ENCODE measurements around the gene MITF. TPM values are rescaled to one million over a fixed set of nuclear protein-coding genes. Genes with fewer than 3 reads are reported as not detected.
"Not testable (repeated sequence)": the region's sequence is repeated elsewhere in the genome, so short reads cannot be mapped to it uniquely, and the experiment has no call there.

The MITF gene
- total and polyA plus RNA-seq, 2 experiments from 2014 or later = 73.2 to 99.9 TPM

- H3K27me3 ChIP-seq = no peaks in the 10 kb centered on the region
- no peak overlapping the region for H3K4me3 ChIP-seq
- no peaks in the 10 kb centered on the region for H3K36me3 ChIP-seq
- peaks cover 31% of the 10 kb centered on the region for H3K4me1 ChIP-seq (ENCODE audit: low read depth)
- TF ChIP-seq CTCF (IDR thresholded peaks at IDR 0.05; ENCODE audit: low read depth, low read length) = no peak
- H3K9me3 ChIP-seq (ENCODE audit: low read depth) = no peaks in the 10 kb centered on the region
- H3K27ac ChIP-seq = no peak overlapping the region
- no peak for DNase-seq (ENCODE audit: low read depth in 1 of 2, low spot score in 1 of 2)
Observed at GRCh38 chr3:69901802-69902201, 162.5 kb downstream of the MITF start.

GRCh38 chr3:69902386-69902785, 163.1 kb downstream of the MITF start:
- DNase-seq (ENCODE audit: low read depth in 1 of 2, low spot score in 1 of 2) = no peak
- TF ChIP-seq CTCF (IDR thresholded peaks at IDR 0.05; ENCODE audit: low read depth, low read length) = no peak
- no peaks in the 10 kb centered on the region for H3K9me3 ChIP-seq (ENCODE audit: low read depth)
- H3K4me3 ChIP-seq = no peak overlapping the region
- H3K27ac ChIP-seq = no peak overlapping the region
- peaks cover 33% of the 10 kb centered on the region for H3K4me1 ChIP-seq (ENCODE audit: low read depth)
- H3K36me3 ChIP-seq = no peaks in the 10 kb centered on the region
- no peaks in the 10 kb centered on the region for H3K27me3 ChIP-seq

- no peak for DNase-seq (ENCODE audit: low read depth in 1 of 2, low spot score in 1 of 2)
- H3K27me3 ChIP-seq = no peaks in the 10 kb centered on the region
- no peak for TF ChIP-seq CTCF (IDR thresholded peaks at IDR 0.05; ENCODE audit: low read depth, low read length)
- H3K4me3 ChIP-seq = no peak overlapping the region
- H3K27ac ChIP-seq = peak overlapping the region; percentile 50
- H3K36me3 ChIP-seq = peaks cover 4% of the 10 kb centered on the region
- no peaks in the 10 kb centered on the region for H3K9me3 ChIP-seq (ENCODE audit: low read depth)
- peaks cover 30% of the 10 kb centered on the region for H3K4me1 ChIP-seq (ENCODE audit: low read depth)
Observed at GRCh38 chr3:69906351-69906966, 167.2 kb downstream of the MITF start.

- TF ChIP-seq CTCF (IDR thresholded peaks at IDR 0.05; ENCODE audit: low read depth, low read length) = no peak
- peaks cover 5% of the 10 kb centered on the region for H3K36me3 ChIP-seq
- no peak overlapping the region for H3K4me3 ChIP-seq
- H3K4me1 ChIP-seq (ENCODE audit: low read depth) = peaks cover 30% of the 10 kb centered on the region
- DNase-seq (ENCODE audit: low read depth in 1 of 2, low spot score in 1 of 2) = no peak
- H3K27me3 ChIP-seq = no peaks in the 10 kb centered on the region
- peak overlapping the region; percentile 50 for H3K27ac ChIP-seq
- H3K9me3 ChIP-seq (ENCODE audit: low read depth) = no peaks in the 10 kb centered on the region
Observed at GRCh38 chr3:69907554-69907953, 168.3 kb downstream of the MITF start.

GRCh38 chr3:69909859-69910258, 170.6 kb downstream of the MITF start:
- not testable (repeated sequence) for DNase-seq (ENCODE audit: low read depth in 1 of 2, low spot score in 1 of 2); H3K27me3 ChIP-seq; H3K9me3 ChIP-seq (ENCODE audit: low read depth); H3K4me3 ChIP-seq; H3K36me3 ChIP-seq; H3K27ac ChIP-seq
- peaks cover 24% of the 10 kb centered on the region for H3K4me1 ChIP-seq (ENCODE audit: low read depth)

GRCh38 chr3:69913422-69913821, 174.2 kb downstream of the MITF start:
- no peak for DNase-seq (ENCODE audit: low read depth in 1 of 2, low spot score in 1 of 2)
- peaks cover 7% of the 10 kb centered on the region for H3K36me3 ChIP-seq
- no peak overlapping the region for H3K27ac ChIP-seq
- no peaks in the 10 kb centered on the region for H3K9me3 ChIP-seq (ENCODE audit: low read depth)
- H3K4me1 ChIP-seq (ENCODE audit: low read depth) = no peaks in the 10 kb centered on the region
- TF ChIP-seq CTCF (IDR thresholded peaks at IDR 0.05; ENCODE audit: low read depth, low read length) = no peak
- H3K27me3 ChIP-seq = no peaks in the 10 kb centered on the region
- no peak overlapping the region for H3K4me3 ChIP-seq

Data from cardiac muscle cell (in vitro differentiated cells and primary cell).